Testis (tissue), 3 donors: ENCODE measurements around the gene FGGY. TPM values are rescaled to one million over a fixed set of nuclear protein-coding genes. Genes with fewer than 3 reads are reported as not detected.

Experiments used
- DNase-seq: peaks from one replicate; pipeline ENCODE4 v3.0.0-alpha.2; 2019
- H3K27ac ChIP-seq, 2 donors: fragments of 200-600 bp; sonication (generic); one replicate each; pipeline ENCODE4 v1.5.1; 2019
- H3K27me3 ChIP-seq: fragments of 200-600 bp; sonication (generic); one replicate; pipeline ENCODE4 v1.5.1; 2019
- H3K36me3 ChIP-seq: fragments of 200-600 bp; sonication (generic); one replicate; pipeline ENCODE4 v1.5.1; 2017; ENCODE audit warnings: low read depth; ENCODE audit errors: missing control alignments
- H3K4me1 ChIP-seq: fragments of 200-600 bp; sonication (generic); one replicate; pipeline ENCODE4 v1.5.1; 2019
- H3K4me3 ChIP-seq, 2 donors: fragments of 200-600 bp; sonication (generic); one replicate each; pipeline ENCODE4 v1.5.1; 2017 to 2019
- H3K9me3 ChIP-seq: fragments of 200-600 bp; sonication (generic); one replicate; pipeline ENCODE4 v1.5.1; 2017
- CTCF ChIP-seq, 3 experiments: fragments of 450-650 bp in 2 of 3; fragments of 200-600 bp in 1 of 3; sonication (generic) in 1 of 3; IDR thresholded peaks; one replicate each; pipeline ENCODE4 v1.5.1; 2016 to 2019; ENCODE audit warnings: antibody characterized with exemption in 3 of 3, mild to moderate bottlenecking in 2 of 3, moderate library complexity in 1 of 3
- POLR2A ChIP-seq: fragments of 450-650 bp; IDR thresholded peaks from one replicate; pipeline ENCODE4 v1.6.1; 2017; ENCODE audit warnings: antibody characterized with exemption, mild to moderate bottlenecking, moderate library complexity
- WGBS, 2 donors: methylation state at CpG; one replicate each; pipeline ENCODE4 v1.1.5; 2018; 5-methylcytosine and 5-hydroxymethylcytosine counted together
- intact Hi-C: fragments of 100-400 bp; cut with DNase I; formaldehyde crosslinking; loops from one replicate; pipeline ENCODE4 v1.15.1; 2023; ENCODE audit warnings: low total_unique reads
- polyA plus RNA-seq: library from polyadenylated mRNA; stranded (reverse); fragments of 350-450 nt; fragmentation: Illumina TruSeq; extraction: RNeasy Lipid Tissue Mini Kit (QIAGEN cat#74804); gene quantifications from one replicate; pipeline ENCODE4 v1.2.3, GENCODE V29; 2014; ENCODE audit warnings: low read depth, low replicate concordance; ENCODE audit not compliant: insufficient read depth
- total RNA-seq, 2 donors: library from RNA; depleted of rRNA; stranded (reverse); fragments of >200 nt; gene quantifications; one replicate each; pipeline ENCODE4 v1.2.3, GENCODE V29; 2016

Gene FGGY
- total and polyA plus RNA-seq, 3 donors from 2014 or later = 14.6 to 32.8 (median 32.3) TPM

- H3K4me1 ChIP-seq = peaks cover 12% of the 10 kb centered on the region
- H3K27ac ChIP-seq = peak overlapping the region in 1 of 2 donors; percentile 1
- TF ChIP-seq CTCF (IDR thresholded peaks at IDR 0.05) (no peak), POLR2A (no peak)
- H3K36me3 ChIP-seq = no peaks in the 10 kb centered on the region
- H3K4me3 ChIP-seq = no peak overlapping the region
- H3K27me3 ChIP-seq = no peaks in the 10 kb centered on the region
- intact Hi-C loops = no loop called here
- 34 to 48% methylated on average over 2 of the region's 2 CpGs for WGBS, 2 donors
- no peaks in the 10 kb centered on the region for H3K9me3 ChIP-seq
- peak; percentile 28 for DNase-seq
These were observed 341.4 kb downstream of the FGGY start for GRCh38 chr1:59638231-59638711.

DNA sequence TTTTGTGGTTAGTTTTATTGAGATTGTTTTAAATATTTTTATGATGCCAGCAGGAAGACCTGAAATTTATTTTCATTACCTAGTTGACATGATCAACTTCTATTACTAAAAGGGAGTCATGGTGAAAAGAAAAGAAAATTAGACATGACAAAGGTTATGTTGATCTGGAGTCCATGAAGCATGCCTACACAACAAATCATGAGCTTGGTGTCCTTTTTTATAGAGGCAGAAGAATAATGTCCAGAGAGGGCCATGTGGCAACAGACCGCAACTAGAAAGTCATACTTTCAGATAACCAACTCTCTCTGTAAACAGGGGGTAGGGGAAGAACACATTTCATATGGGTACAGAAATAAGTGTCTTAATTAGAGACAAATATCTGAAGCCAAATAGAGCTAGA lies 342.4 kb downstream of the FGGY start:
- no peaks in the 10 kb centered on the region for H3K27me3 ChIP-seq
- 76 to 92% methylated on average over 1 of the region's 1 CpG for WGBS, 2 donors
- no peak overlapping the region for H3K27ac ChIP-seq
- peaks cover 12% of the 10 kb centered on the region for H3K4me1 ChIP-seq
- intact Hi-C loops = no loop called here
- DNase-seq = no peak
- no peak overlapping the region for H3K4me3 ChIP-seq
- H3K36me3 ChIP-seq = no peaks in the 10 kb centered on the region
- no peaks in the 10 kb centered on the region for H3K9me3 ChIP-seq
- TF ChIP-seq POLR2A (no peak), CTCF (IDR thresholded peaks at IDR 0.05) (no peak)

GRCh38 chr1:59640851-59641250 lies 344.0 kb downstream of the FGGY start:
- peaks cover 16% of the 10 kb centered on the region for H3K4me1 ChIP-seq
- H3K36me3 ChIP-seq = no peaks in the 10 kb centered on the region
- intact Hi-C loops = no loop called here
- H3K27me3 ChIP-seq = no peaks in the 10 kb centered on the region
- no peak overlapping the region for H3K4me3 ChIP-seq
- H3K9me3 ChIP-seq = no peaks in the 10 kb centered on the region
- WGBS, 2 donors = 76 to 78% methylated on average over 2 of the region's 2 CpGs
- no peak for TF ChIP-seq CTCF (IDR thresholded peaks at IDR 0.05)
- no peak for TF ChIP-seq POLR2A
- no peak for DNase-seq
- no peak overlapping the region for H3K27ac ChIP-seq

- no peaks in the 10 kb centered on the region for H3K27me3 ChIP-seq
- 92 to 95% methylated on average over 2 of the region's 2 CpGs for WGBS, 2 donors
- intact Hi-C loops = no loop called here
- no peak overlapping the region for H3K4me3 ChIP-seq
- no peak for TF ChIP-seq POLR2A
- TF ChIP-seq CTCF (IDR thresholded peaks at IDR 0.05) = no peak
- no peak overlapping the region for H3K27ac ChIP-seq
- H3K4me1 ChIP-seq = peaks cover 19% of the 10 kb centered on the region
- H3K36me3 ChIP-seq = no peaks in the 10 kb centered on the region
- no peaks in the 10 kb centered on the region for H3K9me3 ChIP-seq
- DNase-seq = no peak
These were observed 344.9 kb downstream of the FGGY start for GRCh38 chr1:59641836-59642235.

DNA sequence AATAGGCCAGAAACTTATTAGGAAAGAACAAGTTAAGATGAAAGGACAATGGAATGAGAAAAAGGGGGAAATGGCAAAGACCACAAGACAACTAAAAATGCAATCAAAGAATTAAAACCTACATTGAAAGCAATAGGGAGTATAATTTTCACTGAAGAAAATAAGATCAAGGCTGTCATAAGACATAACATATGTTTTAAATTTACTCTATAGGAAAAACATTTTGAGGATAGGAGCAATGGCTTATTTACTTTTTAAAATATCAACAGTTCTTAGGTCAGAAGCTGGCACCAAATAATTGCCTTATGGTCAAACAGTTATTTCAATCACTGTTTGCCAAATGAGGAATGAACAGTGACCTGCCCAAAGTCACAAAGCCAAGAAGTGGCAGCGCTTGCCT lies 346.6 kb downstream of the FGGY start:
- no peak for TF ChIP-seq CTCF (IDR thresholded peaks at IDR 0.05)
- no peak for TF ChIP-seq POLR2A
- WGBS, 2 donors = 93% methylated on average over 1 of the region's 1 CpG
- H3K27me3 ChIP-seq = no peaks in the 10 kb centered on the region
- DNase-seq = no peak
- no peak overlapping the region for H3K27ac ChIP-seq
- no peaks in the 10 kb centered on the region for H3K36me3 ChIP-seq
- intact Hi-C loops = no loop called here
- no peaks in the 10 kb centered on the region for H3K9me3 ChIP-seq
- peaks cover 13% of the 10 kb centered on the region for H3K4me1 ChIP-seq
- H3K4me3 ChIP-seq = no peak overlapping the region
